K562 (cell line): ENCODE data around the gene MAGEE1. TPM values are rescaled to one million over a fixed set of nuclear protein-coding genes. Genes with fewer than 3 reads are reported as not detected.

Experiments
- ATAC-seq: fragments of 200-7000 bp; cut with Tn5 transposase; 3 replicates; pipeline ENCODE4 v1.9.1; 2020; ENCODE audit warnings: moderate library complexity
- Bru-seq: library from RNA; stranded (reverse); fragments of 400-500 nt; gene quantifications from one replicate; lab custom pipeline; 2021; lab: Mats Ljungman, UMichigan
- BruChase-seq, 2 experiments: library from RNA; stranded (reverse); fragments of 400-500 nt; gene quantifications; one replicate each; lab custom pipeline; 2021; lab: Mats Ljungman, UMichigan
- BruUV-seq: library from RNA; stranded (reverse); fragments of 400-500 nt; replicated peaks from 2 replicates; lab custom pipeline; 2021; lab: Mats Ljungman, UMichigan
- CTCF ChIA-PET: fragments of 300-600 bp; formaldehyde crosslinking; extraction: SDS; loops from one replicate; lab custom pipeline; 2021; ENCODE audit warnings: low intra/inter-chr PET ratio; lab: Yijun Ruan, JAX
- POLR2A ChIA-PET: fragments of 300-600, 350-650 bp; sonication (Branson Sonifier 250); formaldehyde crosslinking; extraction: SDS; loops from one replicate; lab custom pipeline; 2021; ENCODE audit warnings: antibody characterized with exemption, inconsistent platforms; lab: Yijun Ruan, JAX
- DNase-seq, 4 experiments: peaks; one replicate each; pipeline versions ENCODE4 v3.0.0 to v3.0.0-alpha.2; 2011 to 2018; ENCODE audit warnings: low spot score in 3 of 4, mixed read lengths in 3 of 4; ENCODE audit errors: extremely low read depth in 1 of 4
- FAIRE-seq: peaks from 2 replicates; lab custom pipeline; 2011; peaks lifted over from hg19 to GRCh38; lab: Jason Lieb, UNC
- H2AFZ ChIP-seq: 2 replicates; pipeline ENCODE4 v1.6.0; 2011; ENCODE audit warnings: low read depth, low read length, control low read depth, inconsistent platforms
- H3K27ac ChIP-seq: fragments of 200-600 bp; 3 replicates; pipeline ENCODE4 v1.8.0; 2011; ENCODE audit warnings: low read depth, mild to moderate bottlenecking, control low read depth, inconsistent platforms, low read length, moderate library complexity, mixed read lengths; ENCODE audit errors: extremely low read depth
- H3K27me3 ChIP-seq, 2 experiments: fragments of 300-600 bp in 1 of 2; 2 replicates in 1 of 2; 3 replicates in 1 of 2; pipeline versions ENCODE4 v1.6.0 to v1.8.0; 2011; ENCODE audit warnings: inconsistent platforms in 2 of 2, low read length in 2 of 2, mild to moderate bottlenecking in 1 of 2, mixed read lengths in 1 of 2, moderate library complexity in 1 of 2; ENCODE audit not compliant: control insufficient read depth in 2 of 2, insufficient read depth in 2 of 2
- H3K36me3 ChIP-seq: fragments of 300-600 bp; 3 replicates; pipeline ENCODE4 v1.8.0; 2011; ENCODE audit warnings: mild to moderate bottlenecking, low read length, inconsistent platforms; ENCODE audit not compliant: control insufficient read depth, insufficient read depth
- H3K4me1 ChIP-seq, 2 experiments: fragments of 200-600 bp in 1 of 2; replicated peaks in 1 of 2; 2 replicates in 1 of 2; 3 replicates in 1 of 2; pipeline versions ENCODE4 v1.5.1 to v1.8.0; 2011; ENCODE audit warnings: inconsistent platforms in 2 of 2, low read length in 2 of 2, mild to moderate bottlenecking in 1 of 2, mixed read lengths in 1 of 2, moderate library complexity in 1 of 2; ENCODE audit not compliant: control insufficient read depth in 2 of 2, insufficient read depth in 2 of 2
- H3K4me2 ChIP-seq: 2 replicates; pipeline ENCODE4 v1.6.1; 2011; ENCODE audit warnings: low read length, control low read depth, inconsistent platforms, mixed read lengths; ENCODE audit not compliant: insufficient read depth
- H3K4me3 ChIP-seq: fragments of 200-600 bp; sonication (generic), shearing (Covaris generic); 2 replicates; pipeline ENCODE4 v1.5.1; 2016; ENCODE audit warnings: control low read depth, inconsistent platforms
- H3K79me2 ChIP-seq: fragments of 200-600 bp; 3 replicates; pipeline ENCODE4 v1.8.0; 2011; ENCODE audit warnings: low read length, inconsistent platforms; ENCODE audit not compliant: control insufficient read depth, insufficient read depth
- H3K9ac ChIP-seq, 2 experiments: 2 replicates each; pipeline versions ENCODE4 v1.6.0 to v1.6.1; 2011; ENCODE audit warnings: low read depth in 2 of 2, low read length in 2 of 2, control low read depth in 1 of 2, inconsistent platforms in 1 of 2, mild to moderate bottlenecking in 1 of 2, mixed read lengths in 1 of 2; ENCODE audit not compliant: insufficient read depth in 1 of 2
- H3K9me1 ChIP-seq: one replicate; pipeline ENCODE4 v1.6.0; 2011; ENCODE audit warnings: inconsistent platforms, mild to moderate bottlenecking, low read length, moderate library complexity; ENCODE audit not compliant: control insufficient read depth, insufficient read depth
- H3K9me3 ChIP-seq: replicated peaks from 2 replicates; pipeline ENCODE4 v1.5.1; 2011; ENCODE audit warnings: low read depth, low read length, inconsistent platforms; ENCODE audit not compliant: control insufficient read depth, insufficient read depth
- H4K20me1 ChIP-seq: replicated peaks from 2 replicates; pipeline ENCODE4 v1.6.1; 2011; ENCODE audit warnings: low read length, inconsistent platforms, mixed read lengths; ENCODE audit not compliant: control insufficient read depth, insufficient read depth
- ETV6 ChIP-seq, 3 experiments: fragments of 150-350 bp in 1 of 3; sonication (generic) in 1 of 3; formaldehyde crosslinking in 1 of 3; IDR thresholded peaks; 2 replicates each; pipeline versions ENCODE4 v1.6.1 to v1.8.0; 2014 to 2022; ENCODE audit warnings: borderline replicate concordance in 2 of 3, low read depth in 2 of 3, antibody characterized with exemption in 1 of 3, low read length in 1 of 3, mild to moderate bottlenecking in 1 of 3, missing genetic modification reagents in 1 of 3
- KDM5B ChIP-seq: fragments of 200-600 bp; sonication (generic); IDR thresholded peaks from 2 replicates; pipeline ENCODE4 v1.6.1; 2012; ENCODE audit warnings: low read depth, mild to moderate bottlenecking, moderate library complexity, low read length, control low read depth, inconsistent platforms; ENCODE audit not compliant: insufficient replicate concordance
- NRF1 ChIP-seq, 2 experiments: fragments of 450-650 bp; IDR thresholded peaks in 1 of 2; conservative IDR thresholded peaks in 1 of 2; 2 replicates each; pipeline ENCODE4 v1.6.1; 2014; ENCODE audit warnings: mild to moderate bottlenecking in 2 of 2
- RBM15 ChIP-seq: fragments of 200-400 bp; formaldehyde crosslinking; IDR thresholded peaks from 2 replicates; pipeline ENCODE4 v1.6.1; 2018; ENCODE audit warnings: mild to moderate bottlenecking, low read length, moderate library complexity; ENCODE audit not compliant: insufficient read depth
- SAFB2 ChIP-seq: fragments of 200-400 bp; formaldehyde crosslinking; IDR thresholded peaks from 2 replicates; pipeline ENCODE4 v1.6.1; 2018; ENCODE audit warnings: borderline replicate concordance, low read length, low read depth, moderate library complexity; ENCODE audit not compliant: severe bottlenecking
- SIRT6 ChIP-seq: IDR thresholded peaks from one replicate; pipeline ENCODE4 v1.6.1; 2012; ENCODE audit warnings: low read depth, mild to moderate bottlenecking, control low read depth, inconsistent platforms, low read length, moderate library complexity
- ZFP91 ChIP-seq: sonication (generic); formaldehyde crosslinking; IDR thresholded peaks from 2 replicates; pipeline ENCODE4 v1.8.0; 2022; ENCODE audit warnings: mild to moderate bottlenecking, missing genetic modification reagents
- ZNF197 ChIP-seq: fragments of 200-800 bp; sonication (Bioruptor generic); IDR thresholded peaks from 2 replicates; pipeline ENCODE4 v1.6.1; 2016; ENCODE audit warnings: low read depth, missing genetic modification characterization, missing compliant biosample characterization
- WGBS: fragments of 100-300 bp; shearing (Covaris generic); methylation state at CpG from one replicate; pipeline ENCODE4 v1.1.6; 2016; ENCODE audit warnings: low coverage, mixed read lengths; ENCODE audit not compliant: insufficient coverage; ENCODE audit errors: missing lambda C conversion rate; 5-methylcytosine and 5-hydroxymethylcytosine counted together
- in situ Hi-C: fragments of 300-500 bp; cut with MboI; formaldehyde crosslinking; loops from 4 replicates; pipeline ENCODE4 v1.15.0; 2018; ENCODE audit warnings: inconsistent platforms, mixed read lengths
- intact Hi-C: fragments of 100-400 bp; cut with micrococcal nuclease; formaldehyde crosslinking; loops from 2 replicates; pipeline ENCODE4 v1.14.2; 2022
- long read RNA-seq, 3 experiments: library from polyadenylated mRNA in 2 of 3; library from RNA in 1 of 3; unstranded in 2 of 3; stranded (forward) in 1 of 3; transcript quantifications; one replicate each; pipeline ENCODE4 v2.0.0, GENCODE V29; 2019 to 2022
- polyA minus RNA-seq, 3 experiments: library from RNA; depleted of rRNA, polyadenylated mRNA; stranded (reverse); fragments of >200 nt; gene quantifications; 2 replicates each; pipeline ENCODE4 v1.2.3, GENCODE V29; 2011
- polyA plus RNA-seq, 8 experiments: library from polyadenylated mRNA; depleted of rRNA in 4 of 8; stranded (reverse) in 5 of 8; unstranded in 3 of 8; fragments of >200 nt; fragmentation: Nextera tagmentation in 2 of 8; fragmentation: Illumina TruSeq in 1 of 8; extraction: Ambion mirVana in 2 of 8; extraction: Trizol in 1 of 8; gene quantifications; 2 replicates each; pipeline versions ENCODE4 v1.2.1 to v1.2.3, GENCODE V29; 2011 to 2014; ENCODE audit warnings: inconsistent platforms in 1 of 8, missing spikeins in 1 of 8
- total RNA-seq, 7 experiments: library from RNA; depleted of rRNA in 6 of 7; stranded (reverse); fragments of >200 nt in 6 of 7; fragmentation: Illumina TruSeq in 2 of 7; extraction: Trizol in 2 of 7; gene quantifications; 2 replicates each; pipeline versions ENCODE4 v1.2.1 to v1.2.3, GENCODE V29; 2011 to 2021; ENCODE audit warnings: low replicate concordance in 1 of 7

Gene MAGEE1
- 0.11 and 0.14 TPM in 2 replicates for total RNA-seq (2011; cell fraction: chromatin; rRNA removed; ENCODE audit: low replicate concordance)
- not detected in 2 replicates for total RNA-seq (2011; cell fraction: nucleolus; rRNA removed)
- total RNA-seq (2011; cell fraction: nucleoplasm; rRNA removed), result 0.29 TPM in 1 of 2 replicates, not detected in the other
- total RNA-seq (2014; rRNA removed), result not detected in 2 replicates
- 0.06 TPM in 1 of 2 replicates, not detected in the other for total RNA-seq (2014; rRNA removed; fragmentation: Illumina TruSeq; extraction: Trizol)
- total RNA-seq (2015; rRNA removed; fragmentation: Illumina TruSeq; extraction: Trizol), result not detected in 2 replicates
- 0.11 TPM in 2 replicates for total RNA-seq (2021)
- polyA plus RNA-seq (2011; rRNA removed), result 0.01 TPM in 1 of 2 replicates, not detected in the other
- polyA plus RNA-seq (2011; cell fraction: cytosol; rRNA removed), result 0.01 TPM in 1 of 2 replicates, not detected in the other
- polyA plus RNA-seq (2011; cell fraction: nucleus; rRNA removed), result 0.07 TPM in 1 of 2 replicates, not detected in the other
- 0.08 TPM in 2 replicates for polyA plus RNA-seq (2012)
- polyA plus RNA-seq (2014; fragmentation: Illumina TruSeq; extraction: Trizol), result 0.03 and 0.04 TPM in 2 replicates
- under 1 TPM in 1 of 2 experiments, not detected in 1; 0.04 TPM for polyA plus RNA-seq (2014; fragmentation: Nextera tagmentation; extraction: Ambion mirVana)
- not detected in 2 replicates for polyA plus RNA-seq (2014; rRNA removed)
- 0.07 TPM in 1 of 2 replicates, not detected in the other for polyA minus RNA-seq (2011; rRNA and poly(A)+ RNA removed)
- polyA minus RNA-seq (2011; cell fraction: cytosol; rRNA and poly(A)+ RNA removed), result not detected in 2 replicates
- not detected in 2 replicates for polyA minus RNA-seq (2011; cell fraction: nucleus; rRNA and poly(A)+ RNA removed)
- percentile 5 among the genes with signal in this experiment for Bru-seq, nascent RNA
- not detected for BruChase-seq, experiment 1, labeled RNA remaining after a 2-hour chase
- BruChase-seq, experiment 2, labeled RNA remaining after a 6-hour chase, result percentile 28 among the genes with signal in this experiment
- long read RNA-seq, experiment 1, result 0 reads
- long read RNA-seq, experiment 2, result 0 reads
- long read RNA-seq, experiment 3, result 0 reads

GRCh38 chrX:76427560-76428242 lies at the start of gene MAGEE1:
TSS of gene MAGEE1 (plus strand) at chrX:76427710. CDS start at chrX:76427931, 221 bp downstream.
- intact Hi-C loops, result no loop called here
- Histone ChIP-seq H3K4me2 (peak within 1 kb of the TSS; percentile 49), H3K4me3 (peak within 1 kb of the TSS; percentile 25), H3K79me2 (no peaks in the 10 kb centered on the region), H3K9ac (no peak within 1 kb of the TSS; a peak in 1 of 4 replicates), H3K4me1 (peaks cover 0 to 11% of the 10 kb centered on the region in 2 experiments; a peak in 1 of 5 replicates), H3K36me3 (no peaks in the 10 kb centered on the region), H3K27ac (no peak within 1 kb of the TSS), H3K27me3 (no peaks in the 10 kb centered on the region), H4K20me1 (no peaks in the 10 kb centered on the region), H3K9me1 (no peaks in the 10 kb centered on the region), H2AFZ (peak within 1 kb of the TSS; percentile 55; the same call in 1 of the 2 replicates), H3K9me3 (no peaks in the 10 kb centered on the region)
- ChIA-PET CTCF (no interaction called here), POLR2A (no interaction called here)
- WGBS, result 11% methylated on average over 18 of the region's 42 CpGs
- in situ Hi-C loops, result no loop called here
- BruUV-seq, result no TSS peak
- DNase-seq (peak; percentile 51 to 67 (median 62)), FAIRE-seq (no peak), ATAC-seq (peak; percentile 94)
- no peak for TF ChIP-seq SAFB2
- no peak for TF ChIP-seq RBM15
- no peak for TF ChIP-seq SIRT6
- peak; percentile 61 to 68 for TF ChIP-seq NRF1 (conservative IDR thresholded peaks at IDR 0.05 in 1 of 2, IDR thresholded peaks at IDR 0.05 in 1 of 2)
- TF ChIP-seq KDM5B, result no peak
- TF ChIP-seq ETV6 (IDR thresholded peaks at IDR 0.05; ENCODE audit: borderline replicate concordance in 1 of 2, low read depth in 2 of 2, low read length in 1 of 2), result no peak
- TF ChIP-seq ETV6 (CRISPR knock-in tag; IDR thresholded peaks at IDR 0.05; ENCODE audit: borderline replicate concordance), result no peak
- TF ChIP-seq ZNF197, result no peak
- no peak for TF ChIP-seq ZFP91 (CRISPR knock-in tag)
